Keratinocyte (primary cell): ENCODE data around the gene AP2A2.

ENCODE experiments used
- EZH2 ChIP-seq: IDR thresholded peaks from one replicate; pipeline ENCODE4 v1.6.1; 2012; ENCODE audit warnings: inconsistent platforms, mild to moderate bottlenecking, low read length, moderate library complexity
- TF ChIP-seq, protein P1 (sequence below), 3 experiments: IDR thresholded peaks in 1 of 3; conservative IDR thresholded peaks in 1 of 3; optimal IDR thresholded peaks in 1 of 3; 2 replicates in 2 of 3; 3 replicates in 1 of 3; pipeline versions ENCODE3 to v1.5.1; 2011; ENCODE audit warnings: low read length in 3 of 3, mild to moderate bottlenecking in 3 of 3, moderate library complexity in 2 of 3, control low read depth in 1 of 3, inconsistent platforms in 1 of 3; ENCODE audit not compliant: insufficient read depth in 2 of 3; ENCODE audit errors: extremely low read depth in 1 of 3

DNA sequence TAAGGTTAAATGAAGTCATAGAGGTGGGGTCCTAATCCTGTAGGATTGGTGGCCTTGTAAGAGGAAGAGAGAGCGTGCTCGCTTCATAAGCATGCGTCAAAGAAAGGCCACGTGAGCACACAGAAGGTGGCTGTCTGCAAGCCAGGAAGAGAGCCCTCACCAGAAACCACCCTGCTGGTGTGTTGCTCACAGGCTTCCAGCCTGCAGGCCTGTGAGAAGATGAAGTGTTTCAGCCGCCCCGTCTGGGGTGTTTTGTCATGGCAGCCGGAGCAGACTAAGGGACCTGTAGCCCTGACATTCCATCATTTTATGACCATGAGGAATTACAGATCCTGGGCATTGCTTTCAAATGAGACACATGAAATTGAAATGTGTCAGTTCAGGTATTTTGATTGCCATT is 32.4 kb downstream of the AP2A2 start:
- TF ChIP-seq EZH2, result no peak
- TF ChIP-seq, protein P1, sequence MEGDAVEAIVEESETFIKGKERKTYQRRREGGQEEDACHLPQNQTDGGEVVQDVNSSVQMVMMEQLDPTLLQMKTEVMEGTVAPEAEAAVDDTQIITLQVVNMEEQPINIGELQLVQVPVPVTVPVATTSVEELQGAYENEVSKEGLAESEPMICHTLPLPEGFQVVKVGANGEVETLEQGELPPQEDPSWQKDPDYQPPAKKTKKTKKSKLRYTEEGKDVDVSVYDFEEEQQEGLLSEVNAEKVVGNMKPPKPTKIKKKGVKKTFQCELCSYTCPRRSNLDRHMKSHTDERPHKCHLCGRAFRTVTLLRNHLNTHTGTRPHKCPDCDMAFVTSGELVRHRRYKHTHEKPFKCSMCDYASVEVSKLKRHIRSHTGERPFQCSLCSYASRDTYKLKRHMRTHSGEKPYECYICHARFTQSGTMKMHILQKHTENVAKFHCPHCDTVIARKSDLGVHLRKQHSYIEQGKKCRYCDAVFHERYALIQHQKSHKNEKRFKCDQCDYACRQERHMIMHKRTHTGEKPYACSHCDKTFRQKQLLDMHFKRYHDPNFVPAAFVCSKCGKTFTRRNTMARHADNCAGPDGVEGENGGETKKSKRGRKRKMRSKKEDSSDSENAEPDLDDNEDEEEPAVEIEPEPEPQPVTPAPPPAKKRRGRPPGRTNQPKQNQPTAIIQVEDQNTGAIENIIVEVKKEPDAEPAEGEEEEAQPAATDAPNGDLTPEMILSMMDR (optimal IDR thresholded peaks at IDR 0.05 in 1 of 3, IDR thresholded peaks at IDR 0.05 in 1 of 3, conservative IDR thresholded peaks at IDR 0.05 in 1 of 3; ENCODE audit: extremely low read depth in 1 of 3, insufficient read depth in 2 of 3, low read length in 3 of 3), result no peak
